Ishikawa (cell line): Measurements from ENCODE around the gene STAT5A.

Experiments
- CEBPB ChIP-seq: IDR thresholded peaks from 2 replicates; pipeline ENCODE4 v1.6.1; 2012
- CREB1 ChIP-seq: IDR thresholded peaks from 2 replicates; pipeline ENCODE4 v1.6.1; 2012; ENCODE audit warnings: low read depth
- EGR1 ChIP-seq: IDR thresholded peaks from 2 replicates; pipeline ENCODE4 v1.6.1; 2012
- EP300 ChIP-seq: IDR thresholded peaks from 2 replicates; pipeline ENCODE4 v1.6.1; 2012; ENCODE audit warnings: borderline replicate concordance
- FOXM1 ChIP-seq: IDR thresholded peaks from 2 replicates; pipeline ENCODE4 v1.6.1; 2012; ENCODE audit warnings: low read depth, borderline replicate concordance
- MAX ChIP-seq: IDR thresholded peaks from 2 replicates; pipeline ENCODE4 v1.6.1; 2012
- NFIC ChIP-seq: IDR thresholded peaks from 2 replicates; pipeline ENCODE4 v1.6.1; 2012
- RAD21 ChIP-seq: IDR thresholded peaks from 2 replicates; pipeline ENCODE4 v1.6.1; 2012; ENCODE audit warnings: low read depth
- TAF1 ChIP-seq: IDR thresholded peaks from 2 replicates; pipeline ENCODE4 v1.6.1; 2012; ENCODE audit warnings: low read depth, mild to moderate bottlenecking
- TCF12 ChIP-seq: IDR thresholded peaks from 2 replicates; pipeline ENCODE4 v1.6.1; 2012; ENCODE audit warnings: low read depth
- TEAD4 ChIP-seq: IDR thresholded peaks from 2 replicates; pipeline ENCODE4 v1.6.1; 2012
- USF1 ChIP-seq: IDR thresholded peaks from 2 replicates; pipeline ENCODE4 v1.6.1; 2012
- YY1 ChIP-seq: IDR thresholded peaks from 2 replicates; pipeline ENCODE4 v1.6.1; 2012; ENCODE audit warnings: low read depth
- ZBTB7A ChIP-seq: IDR thresholded peaks from 2 replicates; pipeline ENCODE4 v1.6.1; 2012; ENCODE audit warnings: low read depth
- TF ChIP-seq, protein P1 (sequence below): IDR thresholded peaks from 2 replicates; pipeline ENCODE4 v1.6.1; 2012; ENCODE audit warnings: low read depth, mild to moderate bottlenecking

Gene STAT5A

DNA sequence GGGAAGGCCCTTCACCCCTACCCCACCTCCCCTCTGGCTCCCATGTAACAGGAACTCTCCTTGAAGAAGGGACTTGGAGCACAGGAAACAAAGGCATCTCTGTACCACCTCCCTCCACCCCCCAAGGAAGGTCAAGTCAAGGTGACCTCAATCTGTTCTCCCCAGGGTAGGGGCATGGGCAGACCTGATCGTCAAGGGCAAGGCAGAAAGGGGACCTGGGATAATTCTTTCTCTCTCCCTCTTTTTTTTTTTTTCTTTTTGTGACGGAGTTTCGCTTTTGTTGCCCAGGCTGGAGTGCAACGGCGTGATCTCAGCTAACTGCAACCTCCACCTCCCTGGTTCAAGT is 4.3 kb upstream of the STAT5A start:
- no peak for TF ChIP-seq TAF1
- TF ChIP-seq NFIC, result no peak
- no peak for TF ChIP-seq EP300
- no peak for TF ChIP-seq ZBTB7A
- TF ChIP-seq TEAD4, result no peak
- no peak for TF ChIP-seq USF1
- no peak for TF ChIP-seq CEBPB
- TF ChIP-seq YY1, result no peak
- TF ChIP-seq FOXM1, result no peak
- TF ChIP-seq TCF12, result no peak
- TF ChIP-seq MAX, result no peak
- no peak for TF ChIP-seq CREB1
- TF ChIP-seq RAD21, result no peak

DNA sequence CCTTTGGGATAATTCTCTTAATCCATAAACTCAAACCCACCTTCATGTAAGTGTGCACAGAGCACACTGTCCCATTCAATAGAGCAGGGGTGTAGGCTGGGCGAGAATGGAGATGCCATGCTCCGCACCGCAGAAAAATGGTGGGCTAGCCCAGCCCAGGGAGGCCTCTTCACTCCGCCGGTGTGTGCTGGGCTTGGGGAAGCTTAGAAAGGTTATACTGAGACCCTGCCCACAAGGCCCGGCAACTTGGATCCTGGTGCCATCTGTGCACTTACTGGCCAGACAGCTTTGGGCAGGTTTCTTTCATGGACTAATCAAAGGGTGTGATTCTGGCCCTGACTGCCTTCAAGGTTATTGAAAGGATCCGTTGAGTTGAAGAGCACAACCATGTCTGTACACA is 3.7 kb upstream of the STAT5A start:
- TF ChIP-seq, protein P1, sequence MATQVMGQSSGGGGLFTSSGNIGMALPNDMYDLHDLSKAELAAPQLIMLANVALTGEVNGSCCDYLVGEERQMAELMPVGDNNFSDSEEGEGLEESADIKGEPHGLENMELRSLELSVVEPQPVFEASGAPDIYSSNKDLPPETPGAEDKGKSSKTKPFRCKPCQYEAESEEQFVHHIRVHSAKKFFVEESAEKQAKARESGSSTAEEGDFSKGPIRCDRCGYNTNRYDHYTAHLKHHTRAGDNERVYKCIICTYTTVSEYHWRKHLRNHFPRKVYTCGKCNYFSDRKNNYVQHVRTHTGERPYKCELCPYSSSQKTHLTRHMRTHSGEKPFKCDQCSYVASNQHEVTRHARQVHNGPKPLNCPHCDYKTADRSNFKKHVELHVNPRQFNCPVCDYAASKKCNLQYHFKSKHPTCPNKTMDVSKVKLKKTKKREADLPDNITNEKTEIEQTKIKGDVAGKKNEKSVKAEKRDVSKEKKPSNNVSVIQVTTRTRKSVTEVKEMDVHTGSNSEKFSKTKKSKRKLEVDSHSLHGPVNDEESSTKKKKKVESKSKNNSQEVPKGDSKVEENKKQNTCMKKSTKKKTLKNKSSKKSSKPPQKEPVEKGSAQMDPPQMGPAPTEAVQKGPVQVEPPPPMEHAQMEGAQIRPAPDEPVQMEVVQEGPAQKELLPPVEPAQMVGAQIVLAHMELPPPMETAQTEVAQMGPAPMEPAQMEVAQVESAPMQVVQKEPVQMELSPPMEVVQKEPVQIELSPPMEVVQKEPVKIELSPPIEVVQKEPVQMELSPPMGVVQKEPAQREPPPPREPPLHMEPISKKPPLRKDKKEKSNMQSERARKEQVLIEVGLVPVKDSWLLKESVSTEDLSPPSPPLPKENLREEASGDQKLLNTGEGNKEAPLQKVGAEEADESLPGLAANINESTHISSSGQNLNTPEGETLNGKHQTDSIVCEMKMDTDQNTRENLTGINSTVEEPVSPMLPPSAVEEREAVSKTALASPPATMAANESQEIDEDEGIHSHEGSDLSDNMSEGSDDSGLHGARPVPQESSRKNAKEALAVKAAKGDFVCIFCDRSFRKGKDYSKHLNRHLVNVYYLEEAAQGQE, result no peak
- TF ChIP-seq CREB1 (no peak), EGR1 (no peak), YY1 (no peak), TEAD4 (no peak), NFIC (no peak), MAX (no peak), RAD21 (no peak), EP300 (no peak), FOXM1 (no peak), CEBPB (no peak), ZBTB7A (no peak), USF1 (no peak), TAF1 (no peak), TCF12 (no peak)

- TF ChIP-seq YY1, result no peak
- TF ChIP-seq USF1, result no peak
- TF ChIP-seq ZBTB7A, result no peak
- no peak for TF ChIP-seq TAF1
- no peak for TF ChIP-seq EP300
- no peak for TF ChIP-seq TEAD4
- TF ChIP-seq, protein P1, result no peak
- no peak for TF ChIP-seq NFIC
- TF ChIP-seq RAD21, result no peak
- TF ChIP-seq EGR1, result no peak
- TF ChIP-seq MAX, result no peak
- TF ChIP-seq FOXM1, result no peak
These were observed 2.8 kb upstream of the STAT5A start for GRCh38 chr17:42285346-42286050.

GRCh38 chr17:42286411-42287221 is 1.7 kb upstream of the STAT5A start:
- no peak for TF ChIP-seq TEAD4
- no peak for TF ChIP-seq YY1
- TF ChIP-seq TCF12, result no peak
- TF ChIP-seq RAD21, result no peak
- no peak for TF ChIP-seq MAX
- TF ChIP-seq ZBTB7A, result no peak
- no peak for TF ChIP-seq TAF1
- TF ChIP-seq EGR1, result no peak
- no peak for TF ChIP-seq CREB1
- TF ChIP-seq, protein P1, result no peak
- TF ChIP-seq USF1, result no peak
- no peak for TF ChIP-seq NFIC
- TF ChIP-seq EP300, result no peak
- TF ChIP-seq CEBPB, result no peak
- TF ChIP-seq FOXM1, result no peak
